Endothelial cell of umbilical vein (primary cell): ENCODE data around the gene GAK. TPM values are rescaled to one million over a fixed set of nuclear protein-coding genes. Genes with fewer than 3 reads are reported as not detected.

Experiments
- BruUV-seq: library from RNA; stranded (reverse); fragments of 400-500 nt; replicated peaks from 2 replicates; lab custom pipeline; 2021; lab: Mats Ljungman, UMichigan
- CTCF ChIA-PET: fragments of 300-600, 350-600 bp; sonication (Branson Sonifier 250); formaldehyde crosslinking; loops from one replicate; lab custom pipeline; 2021; ENCODE audit warnings: antibody characterized with exemption, inconsistent platforms; lab: Charles Lee
- POLR2A ChIA-PET: fragments of 300-600, 350-600 bp; sonication (Branson Sonifier 250); formaldehyde crosslinking; loops from one replicate; lab custom pipeline; 2021; ENCODE audit warnings: antibody characterized with exemption, inconsistent platforms; lab: Charles Lee
- DNase-seq: peaks from one replicate; pipeline ENCODE4 v3.0.0-alpha.2; 2011; ENCODE audit warnings: low read depth, low spot score
- FAIRE-seq: peaks from 2 replicates; lab custom pipeline; 2011; peaks lifted over from hg19 to GRCh38; lab: Jason Lieb, UNC
- H2AFZ ChIP-seq: 2 replicates; pipeline ENCODE4 v1.6.0; 2012; ENCODE audit warnings: low read depth, low read length, control low read depth, inconsistent platforms
- H3K27ac ChIP-seq: 2 replicates; pipeline ENCODE4 v1.5.1; 2011; ENCODE audit warnings: low read depth, mild to moderate bottlenecking, control low read depth, low read length, moderate library complexity; ENCODE audit not compliant: insufficient read depth
- H3K27me3 ChIP-seq, 2 experiments: 2 replicates each; pipeline versions ENCODE4 v1.6.0 to v1.6.1; 2011; ENCODE audit warnings: low read length in 2 of 2, mixed read lengths in 1 of 2; ENCODE audit not compliant: control insufficient read depth in 2 of 2, insufficient read depth in 2 of 2
- H3K36me3 ChIP-seq, 2 experiments: 2 replicates in 1 of 2; 3 replicates in 1 of 2; pipeline ENCODE4 v1.5.1; 2011; ENCODE audit warnings: low read length in 2 of 2, mild to moderate bottlenecking in 1 of 2, moderate library complexity in 1 of 2; ENCODE audit not compliant: control insufficient read depth in 2 of 2, insufficient read depth in 2 of 2; ENCODE audit errors: extremely low read depth in 1 of 2
- H3K4me1 ChIP-seq: 3 replicates; pipeline ENCODE4 v1.5.1; 2011; ENCODE audit warnings: mild to moderate bottlenecking, low read length; ENCODE audit not compliant: control insufficient read depth, insufficient read depth; ENCODE audit errors: extremely low read depth
- H3K4me2 ChIP-seq: 2 replicates; pipeline ENCODE4 v1.6.1; 2011; ENCODE audit warnings: low read length, control low read depth, mixed read lengths; ENCODE audit not compliant: insufficient read depth
- H3K4me3 ChIP-seq, 3 experiments: fragments of 200-600 bp in 1 of 3; sonication (generic), shearing (Covaris generic) in 1 of 3; replicated peaks in 1 of 3; 2 replicates each; pipeline ENCODE4 v1.5.1; 2011 to 2016; ENCODE audit warnings: control low read depth in 3 of 3, low read length in 3 of 3, mild to moderate bottlenecking in 2 of 3, inconsistent platforms in 1 of 3, low read depth in 1 of 3, moderate library complexity in 1 of 3; ENCODE audit not compliant: insufficient read depth in 1 of 3
- H3K79me2 ChIP-seq: 2 replicates; pipeline ENCODE4 v1.6.0; 2012; ENCODE audit warnings: low read length, inconsistent platforms; ENCODE audit not compliant: control insufficient read depth, insufficient read depth
- H3K9ac ChIP-seq: replicated peaks from 2 replicates; pipeline ENCODE3; 2011; ENCODE audit warnings: low read length, control low read depth; ENCODE audit not compliant: insufficient read depth; ENCODE audit errors: extremely low read depth
- H3K9me1 ChIP-seq: replicated peaks from 3 replicates; pipeline ENCODE4 v1.6.0; 2011; ENCODE audit warnings: mild to moderate bottlenecking, low read length; ENCODE audit not compliant: control insufficient read depth, insufficient read depth; ENCODE audit errors: extremely low read depth
- H3K9me3 ChIP-seq: replicated peaks from 2 replicates; pipeline ENCODE4 v1.5.1; 2012; ENCODE audit warnings: low read length, inconsistent platforms; ENCODE audit not compliant: control insufficient read depth, insufficient read depth
- H4K20me1 ChIP-seq: replicated peaks from 2 replicates; pipeline ENCODE3; 2011; ENCODE audit warnings: mild to moderate bottlenecking, low read length; ENCODE audit not compliant: control insufficient read depth, insufficient read depth; ENCODE audit errors: extremely low read depth
- EZH2 ChIP-seq: IDR thresholded peaks from 2 replicates; pipeline ENCODE4 v1.6.1; 2012; ENCODE audit warnings: borderline replicate concordance, low read depth, mild to moderate bottlenecking, moderate library complexity, low read length, inconsistent platforms; ENCODE audit not compliant: severe bottlenecking
- FOS ChIP-seq: IDR thresholded peaks from 2 replicates; pipeline ENCODE4 v1.6.1; 2011; ENCODE audit warnings: mild to moderate bottlenecking, low read length, moderate library complexity, borderline replicate concordance; ENCODE audit not compliant: insufficient read depth
- GATA2 ChIP-seq: IDR thresholded peaks from 2 replicates; pipeline ENCODE4 v1.7.0; 2011; ENCODE audit warnings: low read depth, mild to moderate bottlenecking, moderate library complexity, mixed read lengths, low read length; ENCODE audit not compliant: insufficient read length, insufficient read depth
- JUN ChIP-seq: IDR thresholded peaks from 2 replicates; pipeline ENCODE4 v1.6.1; 2011; ENCODE audit warnings: borderline replicate concordance, low read depth; ENCODE audit not compliant: insufficient read length, insufficient read depth
- MYC ChIP-seq: IDR thresholded peaks from one replicate; pipeline ENCODE4 v1.6.1; 2011; ENCODE audit warnings: mild to moderate bottlenecking, low read depth, low read length
- POLR2A ChIP-seq: IDR thresholded peaks from 2 replicates; pipeline ENCODE4 v1.6.1; 2012; ENCODE audit warnings: low read depth, mild to moderate bottlenecking, control low read depth, low read length
- POLR2AphosphoS5 ChIP-seq: IDR thresholded peaks from 2 replicates; pipeline ENCODE4 v1.6.1; 2012; ENCODE audit warnings: low read depth, mild to moderate bottlenecking, control low read depth, low read length, moderate library complexity; ENCODE audit not compliant: insufficient read depth
- dilution Hi-C: fragments of 300-500 bp; cut with MboI; formaldehyde crosslinking; loops from one replicate; pipeline ENCODE4 v1.15.0; 2019; ENCODE audit warnings: low sequenced_read_pairs; ENCODE audit not compliant: extremely low pct_ligation_motif_present
- intact Hi-C: fragments of 100-400 bp; cut with micrococcal nuclease; formaldehyde crosslinking; loops from one replicate; pipeline ENCODE4 v1.10.0; 2022
- polyA plus RNA-seq, 4 experiments: library from polyadenylated mRNA; depleted of rRNA in 3 of 4; stranded (reverse) in 3 of 4; unstranded in 1 of 4; fragments of >200 nt; gene quantifications; 2 replicates each; pipeline versions ENCODE4 v1.2.1 to v1.2.3, GENCODE V29; 2011 to 2012; ENCODE audit warnings: missing spikeins in 1 of 4
- total RNA-seq: library from RNA; stranded (reverse); gene quantifications from 2 replicates; pipeline ENCODE4 v1.2.3, GENCODE V29; 2021
- TF ChIP-seq, protein P1 (sequence below), 2 donors: IDR thresholded peaks; 1 replicate in 1 of 2; 2 replicates in 1 of 2; pipeline ENCODE4 v1.5.1; 2011; ENCODE audit warnings: low read length in 2 of 2, mild to moderate bottlenecking in 2 of 2, moderate library complexity in 2 of 2, control low read depth in 1 of 2, inconsistent platforms in 1 of 2, low read depth in 1 of 2; ENCODE audit not compliant: insufficient read depth in 1 of 2; ENCODE audit errors: extremely low read depth in 1 of 2
- TF ChIP-seq, protein P2 (sequence below): IDR thresholded peaks from 2 replicates; pipeline ENCODE4 v1.6.1; 2011; ENCODE audit not compliant: insufficient read depth, insufficient read length

The GAK gene
- total and polyA plus RNA-seq, 2 donors (not counting 3 experiments of a cell fraction or from before 2014, with no cell fraction given), result 49.6 to 109 TPM

DNA sequence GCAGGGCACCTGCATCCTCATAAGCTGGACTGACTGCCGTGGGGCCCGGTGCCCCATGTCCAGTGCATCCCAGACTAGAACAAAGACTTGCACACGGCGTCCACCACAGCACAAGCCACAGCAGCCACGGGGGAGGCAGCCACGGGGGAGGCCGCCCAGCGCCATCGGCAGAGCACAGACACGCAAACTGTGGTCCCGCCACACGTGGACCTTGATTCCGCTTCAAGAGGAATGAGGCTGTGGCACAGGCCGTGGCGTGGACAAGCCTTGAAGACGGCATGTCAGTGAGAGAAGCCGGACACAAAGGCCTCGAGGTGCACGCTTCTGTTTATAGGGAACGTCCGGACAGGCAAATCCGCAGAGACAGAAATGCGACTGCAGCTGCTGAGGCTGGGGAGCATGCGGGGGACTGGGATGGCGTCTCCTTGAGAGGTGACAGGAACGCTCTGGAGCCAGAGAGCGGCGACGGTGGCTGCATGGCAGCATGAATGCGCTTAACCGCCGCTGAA, 96.1 kb downstream of the GAK start:
- no peak for FAIRE-seq
- Histone ChIP-seq H3K4me1 (no peaks in the 10 kb centered on the region), H3K4me3 (no peak overlapping the region), H3K9me3 (no peaks in the 10 kb centered on the region), H3K27ac (no peak overlapping the region), H3K79me2 (no peaks in the 10 kb centered on the region), H3K9me1 (no peaks in the 10 kb centered on the region), H3K36me3 (no peaks in the 10 kb centered on the region), H3K27me3 (no peaks in the 10 kb centered on the region), H3K4me2 (no peak overlapping the region), H2AFZ (no peak overlapping the region), H3K9ac (no peak overlapping the region), H4K20me1 (no peaks in the 10 kb centered on the region)
- POLR2A ChIA-PET, result no interaction called here
- TF ChIP-seq GATA2 (no peak), MYC (no peak), POLR2AphosphoS5 (no peak), JUN (no peak), FOS (no peak), POLR2A (no peak), EZH2 (no peak)
- TF ChIP-seq, protein P1, sequence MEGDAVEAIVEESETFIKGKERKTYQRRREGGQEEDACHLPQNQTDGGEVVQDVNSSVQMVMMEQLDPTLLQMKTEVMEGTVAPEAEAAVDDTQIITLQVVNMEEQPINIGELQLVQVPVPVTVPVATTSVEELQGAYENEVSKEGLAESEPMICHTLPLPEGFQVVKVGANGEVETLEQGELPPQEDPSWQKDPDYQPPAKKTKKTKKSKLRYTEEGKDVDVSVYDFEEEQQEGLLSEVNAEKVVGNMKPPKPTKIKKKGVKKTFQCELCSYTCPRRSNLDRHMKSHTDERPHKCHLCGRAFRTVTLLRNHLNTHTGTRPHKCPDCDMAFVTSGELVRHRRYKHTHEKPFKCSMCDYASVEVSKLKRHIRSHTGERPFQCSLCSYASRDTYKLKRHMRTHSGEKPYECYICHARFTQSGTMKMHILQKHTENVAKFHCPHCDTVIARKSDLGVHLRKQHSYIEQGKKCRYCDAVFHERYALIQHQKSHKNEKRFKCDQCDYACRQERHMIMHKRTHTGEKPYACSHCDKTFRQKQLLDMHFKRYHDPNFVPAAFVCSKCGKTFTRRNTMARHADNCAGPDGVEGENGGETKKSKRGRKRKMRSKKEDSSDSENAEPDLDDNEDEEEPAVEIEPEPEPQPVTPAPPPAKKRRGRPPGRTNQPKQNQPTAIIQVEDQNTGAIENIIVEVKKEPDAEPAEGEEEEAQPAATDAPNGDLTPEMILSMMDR (IDR thresholded peaks at IDR 0.05; ENCODE audit: extremely low read depth in 1 of 2, insufficient read depth in 1 of 2, low read depth in 1 of 2, low read length in 2 of 2), result no peak
- TF ChIP-seq, protein P2, sequence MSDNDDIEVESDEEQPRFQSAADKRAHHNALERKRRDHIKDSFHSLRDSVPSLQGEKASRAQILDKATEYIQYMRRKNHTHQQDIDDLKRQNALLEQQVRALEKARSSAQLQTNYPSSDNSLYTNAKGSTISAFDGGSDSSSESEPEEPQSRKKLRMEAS, result no peak
- intact Hi-C loops, result no loop called here
- no peak for DNase-seq
- CTCF ChIA-PET, result no interaction called here
- BruUV-seq, result no TSS peak
- dilution Hi-C loops, result no loop called here
